HL-60 (cell line): ENCODE measurements around the gene CD19.

Source experiments
- CTCF ChIP-seq: IDR thresholded peaks from one replicate; pipeline ENCODE4 v1.5.1; 2011; ENCODE audit warnings: low read length, control low read depth, inconsistent platforms; ENCODE audit not compliant: insufficient read depth
- GABPA ChIP-seq: IDR thresholded peaks from 2 replicates; pipeline ENCODE4 v1.6.1; 2012; ENCODE audit warnings: low read depth
- POLR2AphosphoS5 ChIP-seq: IDR thresholded peaks from 2 replicates; pipeline ENCODE4 v1.6.1; 2012; ENCODE audit warnings: low read depth
- SPI1 ChIP-seq: IDR thresholded peaks from 2 replicates; pipeline ENCODE4 v1.6.1; 2012; ENCODE audit warnings: low read depth, mild to moderate bottlenecking, borderline replicate concordance

- TF ChIP-seq CTCF (no peak), SPI1 (no peak), POLR2AphosphoS5 (no peak), GABPA (no peak)
Observed at GRCh38 chr16:28983644-28984043, 51.9 kb downstream of the CD19 start.
